ENCODE data around the gene BRPF1.

Gene BRPF1

DNA sequence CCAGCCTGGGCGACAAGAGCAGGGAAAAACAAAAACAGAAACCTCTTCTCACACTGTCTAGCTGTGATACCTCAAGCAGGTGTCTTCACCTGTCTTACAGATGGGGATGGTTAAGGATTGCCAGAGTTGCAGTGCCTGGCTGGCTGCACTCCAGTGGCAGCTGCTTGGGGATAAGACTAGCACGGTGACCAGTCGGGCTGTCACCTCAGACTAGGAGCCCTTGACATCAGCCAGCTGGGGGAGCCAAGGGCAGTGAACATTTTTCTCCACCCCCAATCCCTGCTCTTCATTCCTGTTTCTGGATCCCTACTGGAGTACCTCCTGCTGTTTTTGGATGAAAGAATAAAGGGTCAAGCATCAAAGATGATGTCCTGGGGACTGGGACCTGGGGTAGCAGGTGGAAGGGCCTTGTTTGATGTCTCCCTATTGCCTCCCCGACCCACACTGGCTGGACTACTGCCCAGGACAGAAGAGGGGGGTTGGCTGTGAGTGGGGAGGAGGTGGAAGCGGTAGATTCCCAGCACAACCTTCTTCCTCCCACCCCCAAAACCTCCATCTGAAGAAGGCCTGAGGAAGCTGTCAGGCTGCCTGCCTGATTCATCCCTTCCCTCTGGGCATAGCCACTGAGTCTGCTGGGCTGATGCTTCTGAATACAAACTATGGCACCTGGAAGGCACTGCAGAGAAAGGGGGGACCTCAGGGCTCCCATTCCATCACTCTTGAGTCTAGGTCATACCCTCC is 34.9 kb upstream of the BRPF1 start:
- H3K4me1 ChIP-seq (ENCODE audit: insufficient read depth, poor library complexity, severe bottlenecking): no peaks in the 10 kb centered on the region
- TF ChIP-seq, protein P1, sequence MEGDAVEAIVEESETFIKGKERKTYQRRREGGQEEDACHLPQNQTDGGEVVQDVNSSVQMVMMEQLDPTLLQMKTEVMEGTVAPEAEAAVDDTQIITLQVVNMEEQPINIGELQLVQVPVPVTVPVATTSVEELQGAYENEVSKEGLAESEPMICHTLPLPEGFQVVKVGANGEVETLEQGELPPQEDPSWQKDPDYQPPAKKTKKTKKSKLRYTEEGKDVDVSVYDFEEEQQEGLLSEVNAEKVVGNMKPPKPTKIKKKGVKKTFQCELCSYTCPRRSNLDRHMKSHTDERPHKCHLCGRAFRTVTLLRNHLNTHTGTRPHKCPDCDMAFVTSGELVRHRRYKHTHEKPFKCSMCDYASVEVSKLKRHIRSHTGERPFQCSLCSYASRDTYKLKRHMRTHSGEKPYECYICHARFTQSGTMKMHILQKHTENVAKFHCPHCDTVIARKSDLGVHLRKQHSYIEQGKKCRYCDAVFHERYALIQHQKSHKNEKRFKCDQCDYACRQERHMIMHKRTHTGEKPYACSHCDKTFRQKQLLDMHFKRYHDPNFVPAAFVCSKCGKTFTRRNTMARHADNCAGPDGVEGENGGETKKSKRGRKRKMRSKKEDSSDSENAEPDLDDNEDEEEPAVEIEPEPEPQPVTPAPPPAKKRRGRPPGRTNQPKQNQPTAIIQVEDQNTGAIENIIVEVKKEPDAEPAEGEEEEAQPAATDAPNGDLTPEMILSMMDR (IDR thresholded peaks at IDR 0.05; ENCODE audit: poor library complexity, severe bottlenecking): no peak
- no peak for ATAC-seq (ENCODE audit: low read depth)
- H3K27ac ChIP-seq (ENCODE audit: poor library complexity, severe bottlenecking): no peak overlapping the region
- DNase-seq (ENCODE audit: low spot score): no peak
- no peak overlapping the region for H3K4me3 ChIP-seq (ENCODE audit: severe bottlenecking)
- no peaks in the 10 kb centered on the region for H3K36me3 ChIP-seq (ENCODE audit: low read depth)
- no peaks in the 10 kb centered on the region for H3K27me3 ChIP-seq (ENCODE audit: insufficient read depth, poor library complexity, severe bottlenecking)
- H3K9me3 ChIP-seq (ENCODE audit: severe bottlenecking): no peaks in the 10 kb centered on the region

DNA sequence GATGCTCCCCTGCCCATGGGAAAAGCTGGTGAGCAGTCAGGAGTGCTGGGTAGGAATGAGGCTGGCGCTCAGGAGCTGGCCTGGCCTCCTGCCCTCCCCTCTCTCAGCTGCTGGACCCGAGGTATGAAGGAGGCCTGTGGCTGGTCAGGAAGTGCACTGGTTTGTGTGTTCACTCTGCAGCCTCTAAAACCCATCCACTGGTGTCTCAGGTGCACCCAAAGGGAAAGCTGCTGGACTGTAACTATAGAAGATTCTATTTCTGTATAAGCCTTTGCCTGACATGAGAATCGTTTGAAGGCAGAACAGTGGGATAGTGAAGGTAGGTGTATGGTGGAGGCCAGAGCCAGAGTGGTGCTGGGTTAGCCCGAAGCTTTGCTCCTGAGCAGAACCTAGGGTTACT is 33.6 kb upstream of the BRPF1 start:
- TF ChIP-seq, protein P1 (IDR thresholded peaks at IDR 0.05; ENCODE audit: poor library complexity, severe bottlenecking): no peak
- no peak overlapping the region for H3K4me3 ChIP-seq (ENCODE audit: severe bottlenecking)
- H3K9me3 ChIP-seq (ENCODE audit: severe bottlenecking): no peaks in the 10 kb centered on the region
- H3K27ac ChIP-seq (ENCODE audit: poor library complexity, severe bottlenecking): no peak overlapping the region
- no peaks in the 10 kb centered on the region for H3K36me3 ChIP-seq (ENCODE audit: low read depth)
- H3K4me1 ChIP-seq (ENCODE audit: insufficient read depth, poor library complexity, severe bottlenecking): no peaks in the 10 kb centered on the region
- ATAC-seq (ENCODE audit: low read depth) (no peak), DNase-seq (ENCODE audit: low spot score) (no peak)
- no peaks in the 10 kb centered on the region for H3K27me3 ChIP-seq (ENCODE audit: insufficient read depth, poor library complexity, severe bottlenecking)

DNA sequence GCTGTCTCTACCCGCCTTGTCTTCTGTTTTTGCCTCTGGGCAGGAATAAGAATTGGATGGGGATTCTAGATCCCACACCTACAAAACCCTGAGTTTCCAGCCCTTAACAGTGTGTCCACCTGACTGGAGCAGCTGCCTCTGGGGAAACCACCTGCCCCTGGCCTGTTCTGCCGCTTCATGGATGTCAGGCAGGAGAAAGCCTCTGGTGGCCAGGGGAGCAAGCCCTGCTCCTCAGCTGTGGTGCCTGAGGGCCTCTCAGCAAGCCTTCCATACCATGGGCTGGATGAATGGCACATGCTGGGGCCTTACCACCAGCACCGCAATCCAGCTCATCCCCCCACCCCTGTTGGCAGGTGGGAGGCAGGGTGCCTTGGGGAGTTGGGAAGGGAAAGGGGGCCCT is 33.2 kb upstream of the BRPF1 start:
- H3K4me3 ChIP-seq (ENCODE audit: severe bottlenecking): no peak overlapping the region
- no peaks in the 10 kb centered on the region for H3K27me3 ChIP-seq (ENCODE audit: insufficient read depth, poor library complexity, severe bottlenecking)
- TF ChIP-seq, protein P1 (IDR thresholded peaks at IDR 0.05; ENCODE audit: poor library complexity, severe bottlenecking): no peak
- DNase-seq (ENCODE audit: low spot score): no peak
- H3K9me3 ChIP-seq (ENCODE audit: severe bottlenecking): no peaks in the 10 kb centered on the region
- H3K36me3 ChIP-seq (ENCODE audit: low read depth): no peaks in the 10 kb centered on the region
- H3K4me1 ChIP-seq (ENCODE audit: insufficient read depth, poor library complexity, severe bottlenecking): no peaks in the 10 kb centered on the region
- no peak for ATAC-seq (ENCODE audit: low read depth)
- H3K27ac ChIP-seq (ENCODE audit: poor library complexity, severe bottlenecking): no peak overlapping the region

DNA sequence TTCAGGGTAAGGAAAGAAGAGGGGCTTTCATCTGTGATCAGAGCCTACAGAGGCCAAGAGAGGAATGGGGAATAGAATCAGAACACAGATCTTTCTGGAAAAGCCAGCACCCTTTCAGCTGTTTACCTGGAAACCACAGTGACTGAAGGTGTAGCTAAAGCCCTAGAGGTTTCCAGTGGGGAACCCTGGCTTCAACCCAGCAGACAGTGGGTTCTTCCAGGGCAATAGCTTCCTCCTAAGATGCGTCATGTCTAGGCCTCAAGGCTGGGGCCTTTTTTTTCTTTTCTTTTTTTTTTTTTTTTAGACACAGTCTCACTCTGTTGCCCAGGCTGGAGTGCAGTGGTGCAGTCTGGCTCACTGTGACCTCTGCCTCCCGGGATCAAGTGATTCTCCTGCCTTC is 31.0 kb upstream of the BRPF1 start:
- H3K27ac ChIP-seq (ENCODE audit: poor library complexity, severe bottlenecking): no peak overlapping the region
- H3K36me3 ChIP-seq (ENCODE audit: low read depth): no peaks in the 10 kb centered on the region
- no peak for ATAC-seq (ENCODE audit: low read depth)

DNA sequence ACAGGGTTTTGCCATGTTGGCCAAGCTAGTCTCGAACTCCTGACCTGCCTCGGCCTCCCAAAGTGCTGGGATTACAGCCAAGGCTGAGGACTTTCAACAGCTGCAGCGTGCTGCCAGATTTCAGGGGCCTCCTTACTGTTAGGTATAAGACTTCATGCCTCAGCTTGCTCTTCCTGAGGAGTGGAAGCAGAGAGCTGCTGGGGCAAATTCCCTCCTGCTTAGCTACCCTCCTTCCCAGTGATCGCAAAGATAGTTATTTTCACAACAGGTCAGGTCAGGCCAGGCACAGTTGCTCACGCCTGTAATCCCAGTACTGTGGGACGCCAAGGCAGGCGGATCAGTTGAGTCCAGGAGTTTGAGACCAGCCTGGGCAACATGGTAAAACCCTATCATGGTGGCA is 30.5 kb upstream of the BRPF1 start:
- Histone ChIP-seq H3K36me3 (ENCODE audit: low read depth) (no peaks in the 10 kb centered on the region), H3K4me3 (ENCODE audit: severe bottlenecking) (no peak overlapping the region), H3K27ac (ENCODE audit: poor library complexity, severe bottlenecking) (no peak overlapping the region), H3K4me1 (ENCODE audit: insufficient read depth, poor library complexity, severe bottlenecking) (no peaks in the 10 kb centered on the region), H3K27me3 (ENCODE audit: insufficient read depth, poor library complexity, severe bottlenecking) (peaks cover 8% of the 10 kb centered on the region), H3K9me3 (ENCODE audit: severe bottlenecking) (no peaks in the 10 kb centered on the region)
- ATAC-seq (ENCODE audit: low read depth): no peak
- no peak for DNase-seq (ENCODE audit: low spot score)
- TF ChIP-seq, protein P1 (IDR thresholded peaks at IDR 0.05; ENCODE audit: poor library complexity, severe bottlenecking): no peak

More for the DNA sequence above, 31.0 kb upstream of the BRPF1 start:
- H3K9me3 ChIP-seq (ENCODE audit: severe bottlenecking): no peaks in the 10 kb centered on the region
- H3K4me3 ChIP-seq (ENCODE audit: severe bottlenecking): no peak overlapping the region
- H3K27me3 ChIP-seq (ENCODE audit: insufficient read depth, poor library complexity, severe bottlenecking): peaks cover 8% of the 10 kb centered on the region
- no peak for DNase-seq (ENCODE audit: low spot score)
- H3K4me1 ChIP-seq (ENCODE audit: insufficient read depth, poor library complexity, severe bottlenecking): no peaks in the 10 kb centered on the region
- TF ChIP-seq, protein P1 (IDR thresholded peaks at IDR 0.05; ENCODE audit: poor library complexity, severe bottlenecking): no peak
